H1 (cell line): Measurements from ENCODE around the gene ZBTB20. TPM values are rescaled to one million over a fixed set of nuclear protein-coding genes. Genes with fewer than 3 reads are reported as not detected.

Experiments
- CTCF ChIA-PET: fragments of 300-600 bp; sonication (Branson Sonifier 250); formaldehyde crosslinking; loops from one replicate; lab custom pipeline; 2021; ENCODE audit not compliant: partially characterized antibody; lab: Charles Lee
- POLR2A ChIA-PET: fragments of 300-600 bp; sonication (Branson Sonifier 250); formaldehyde crosslinking; loops from one replicate; lab custom pipeline; 2021; ENCODE audit warnings: inconsistent platforms; ENCODE audit not compliant: partially characterized antibody; lab: Charles Lee
- DNase-seq, 2 experiments: peaks; one replicate each; pipeline versions ENCODE4 v3.0.0 to v3.0.0-alpha.2; 2010 to 2022; ENCODE audit warnings: low spot score in 2 of 2, low read depth in 1 of 2, mixed read lengths in 1 of 2
- FAIRE-seq: peaks from 2 replicates; lab custom pipeline; 2011; peaks lifted over from hg19 to GRCh38; lab: Jason Lieb, UNC
- H2AFZ ChIP-seq: 2 replicates; pipeline ENCODE4 v1.8.1; 2012; ENCODE audit warnings: low read length, inconsistent platforms
- H2AK5ac ChIP-seq: 2 replicates; pipeline ENCODE4 v1.6.1; 2013; ENCODE audit warnings: low read depth, low read length
- H2BK120ac ChIP-seq: replicated peaks from 2 replicates; pipeline ENCODE3; 2013; ENCODE audit warnings: low read depth, low read length, inconsistent platforms
- H2BK12ac ChIP-seq: 2 replicates; pipeline ENCODE4 v1.6.1; 2013; ENCODE audit warnings: low read depth, low read length
- H2BK15ac ChIP-seq: 2 replicates; pipeline ENCODE4 v1.6.1; 2013; ENCODE audit warnings: low read length
- H2BK20ac ChIP-seq: 2 replicates; pipeline ENCODE4 v1.6.1; 2013; ENCODE audit warnings: low read length
- H2BK5ac ChIP-seq: 2 replicates; pipeline ENCODE4 v1.6.1; 2013; ENCODE audit warnings: low read depth, low read length
- H3K14ac ChIP-seq: 2 replicates; pipeline ENCODE4 v1.6.1; 2013; ENCODE audit warnings: inconsistent platforms; ENCODE audit not compliant: insufficient read length
- H3K18ac ChIP-seq: 2 replicates; pipeline ENCODE4 v1.6.1; 2013; ENCODE audit warnings: low read length; ENCODE audit errors: extremely low read depth
- H3K23ac ChIP-seq: 2 replicates; pipeline ENCODE4 v1.6.1; 2013; ENCODE audit warnings: inconsistent platforms; ENCODE audit not compliant: insufficient read length
- H3K23me2 ChIP-seq: 2 replicates; pipeline ENCODE4 v1.6.1; 2013; ENCODE audit warnings: low read depth, low read length
- H3K27ac ChIP-seq: 2 replicates; pipeline ENCODE4 v1.6.1; 2011; ENCODE audit warnings: low read depth, low read length, inconsistent platforms
- H3K27me3 ChIP-seq, 4 experiments: replicated peaks in 1 of 4; 1 replicate in 1 of 4; 2 replicates in 3 of 4; pipeline versions ENCODE4 v1.6.1 to v1.8.1; 2011 to 2013; ENCODE audit warnings: low read length in 3 of 4, mild to moderate bottlenecking in 3 of 4, inconsistent platforms in 2 of 4, mixed read lengths in 2 of 4, moderate library complexity in 1 of 4; ENCODE audit not compliant: control insufficient read depth in 3 of 4, insufficient read depth in 3 of 4; ENCODE audit errors: extremely low read depth in 1 of 4
- H3K36me3 ChIP-seq, 4 experiments: 2 replicates each; pipeline versions ENCODE4 v1.6.1 to v1.8.1; 2011 to 2013; ENCODE audit warnings: mild to moderate bottlenecking in 4 of 4, low read length in 3 of 4, moderate library complexity in 2 of 4, control low read depth in 1 of 4, inconsistent platforms in 1 of 4; ENCODE audit not compliant: insufficient read depth in 4 of 4, control insufficient read depth in 2 of 4
- H3K4ac ChIP-seq: replicated peaks from 2 replicates; pipeline ENCODE3; 2013; ENCODE audit warnings: low read length, low read depth, mixed read lengths, inconsistent platforms; ENCODE audit not compliant: insufficient read length
- H3K4me1 ChIP-seq, 4 experiments: replicated peaks in 1 of 4; 1 replicate in 1 of 4; 2 replicates in 3 of 4; pipeline versions ENCODE4 v1.6.1 to v1.8.1; 2011 to 2013; ENCODE audit warnings: low read length in 3 of 4, inconsistent platforms in 2 of 4, mixed read lengths in 1 of 4; ENCODE audit not compliant: insufficient read depth in 4 of 4, control insufficient read depth in 3 of 4
- H3K4me2 ChIP-seq, 2 experiments: 2 replicates each; pipeline versions ENCODE4 v1.6.1 to v1.8.1; 2011 to 2013; ENCODE audit warnings: low read depth in 2 of 2, low read length in 2 of 2, control low read depth in 1 of 2, inconsistent platforms in 1 of 2, mild to moderate bottlenecking in 1 of 2; ENCODE audit not compliant: insufficient read depth in 1 of 2
- H3K4me3 ChIP-seq, 4 experiments: fragments of 200-600, 300-600 bp in 1 of 4; sonication (generic), shearing (Covaris generic), sonication (Bioruptor Twin) in 1 of 4; 2 replicates each; pipeline versions ENCODE4 v1.5.1 to v1.8.1; 2011 to 2016; ENCODE audit warnings: low read length in 4 of 4, low read depth in 3 of 4, control low read depth in 2 of 4, inconsistent platforms in 2 of 4, mild to moderate bottlenecking in 2 of 4, mixed read lengths in 1 of 4, moderate library complexity in 1 of 4; ENCODE audit not compliant: insufficient read depth in 2 of 4; ENCODE audit errors: extremely low read depth in 1 of 4
- H3K56ac ChIP-seq: replicated peaks from 2 replicates; pipeline ENCODE3; 2013; ENCODE audit warnings: low read depth, mild to moderate bottlenecking, mixed read lengths, low read length, inconsistent platforms; ENCODE audit not compliant: insufficient read length
- H3K79me1 ChIP-seq: 2 replicates; pipeline ENCODE4 v1.6.1; 2013; ENCODE audit warnings: low read depth, low read length, control low read depth
- H3K79me2 ChIP-seq, 2 experiments: 2 replicates each; pipeline versions ENCODE4 v1.6.1 to v1.8.1; 2012 to 2013; ENCODE audit warnings: low read length in 2 of 2, mild to moderate bottlenecking in 2 of 2, inconsistent platforms in 1 of 2; ENCODE audit not compliant: insufficient read depth in 2 of 2, control insufficient read depth in 1 of 2
- H3K9ac ChIP-seq, 4 experiments: replicated peaks in 1 of 4; 1 replicate in 1 of 4; 2 replicates in 3 of 4; pipeline versions ENCODE4 v1.6.1 to v1.8.1; 2011 to 2013; ENCODE audit warnings: low read depth in 3 of 4, low read length in 3 of 4, control low read depth in 2 of 4, mild to moderate bottlenecking in 2 of 4, moderate library complexity in 2 of 4, inconsistent platforms in 1 of 4; ENCODE audit errors: extremely low read depth in 1 of 4
- H3K9me3 ChIP-seq, 2 experiments: 2 replicates each; pipeline versions ENCODE4 v1.6.1 to v1.8.1; 2012 to 2013; ENCODE audit warnings: mild to moderate bottlenecking in 2 of 2, moderate library complexity in 2 of 2, control low read depth in 1 of 2, inconsistent platforms in 1 of 2, low read depth in 1 of 2, low read length in 1 of 2, mixed read lengths in 1 of 2; ENCODE audit not compliant: insufficient read depth in 2 of 2
- H4K20me1 ChIP-seq, 2 experiments: replicated peaks in 1 of 2; 2 replicates each; pipeline versions ENCODE3 to v1.8.1; 2011 to 2013; ENCODE audit warnings: inconsistent platforms in 2 of 2, low read length in 2 of 2, mild to moderate bottlenecking in 1 of 2; ENCODE audit not compliant: insufficient read depth in 2 of 2, control insufficient read depth in 1 of 2
- H4K5ac ChIP-seq: 2 replicates; pipeline ENCODE4 v1.6.1; 2013; ENCODE audit warnings: low read length, low read depth, mixed read lengths, inconsistent platforms; ENCODE audit not compliant: insufficient read length
- H4K8ac ChIP-seq: 2 replicates; pipeline ENCODE4 v1.8.0; 2013; ENCODE audit warnings: mild to moderate bottlenecking, moderate library complexity, low read length, inconsistent platforms; ENCODE audit not compliant: insufficient read depth; ENCODE audit errors: extremely low read depth
- H4K91ac ChIP-seq: replicated peaks from 2 replicates; pipeline ENCODE3; 2013; ENCODE audit warnings: low read length, mixed read lengths, inconsistent platforms; ENCODE audit not compliant: insufficient read length
- RBBP5 ChIP-seq: IDR thresholded peaks from 2 replicates; pipeline ENCODE4 v1.7.1; 2012; ENCODE audit warnings: low read depth, mild to moderate bottlenecking, inconsistent platforms, low read length, moderate library complexity, borderline replicate concordance
- TCF12 ChIP-seq: IDR thresholded peaks from 2 replicates; pipeline ENCODE4 v1.6.1; 2011; ENCODE audit warnings: low read depth, mild to moderate bottlenecking, low read length
- WGBS, 2 experiments: shearing (Covaris generic) in 1 of 2; methylation state at CpG; one replicate each; pipeline versions ENCODE4 v1.1.6 to v1.1.7; 2013 to 2015; ENCODE audit warnings: low lambda C conversion rate in 2 of 2, mixed read lengths in 2 of 2, inconsistent platforms in 1 of 2, low coverage in 1 of 2, missing lambda C conversion rate in 1 of 2; ENCODE audit not compliant: insufficient replicate concordance in 2 of 2, insufficient coverage in 1 of 2, insufficient read length in 1 of 2; ENCODE audit errors: extremely low coverage in 1 of 2, missing lambda C conversion rate in 1 of 2; 5-methylcytosine and 5-hydroxymethylcytosine counted together
- polyA plus RNA-seq, 7 experiments: library from polyadenylated mRNA; depleted of rRNA in 3 of 7; stranded (reverse) in 5 of 7; unstranded in 2 of 7; fragments of >200 nt in 5 of 7; fragments of 200-250 nt in 2 of 7; gene quantifications; 1 replicate in 5 of 7; 2 replicates in 1 of 7; 4 replicates in 1 of 7; pipeline versions ENCODE4 v1.2.1 to v1.2.3, GENCODE V29; 2011 to 2013; ENCODE audit warnings: missing spikeins in 2 of 7, mixed read lengths in 2 of 7
- total RNA-seq: library from RNA; stranded (reverse); fragmentation: NEBNext Ultra II Directional; extraction: Animal tissue kit (Norgen Biotek cat#: 25700); gene quantifications from 2 replicates; pipeline ENCODE4 v1.2.1, GENCODE V29; 2021

The ZBTB20 gene
- total and polyA plus RNA-seq, 2 of the 8 experiments (the other 6 are each of a cell fraction or from before 2014, with no cell fraction given) = 0.35 to 1.3 TPM

DNA sequence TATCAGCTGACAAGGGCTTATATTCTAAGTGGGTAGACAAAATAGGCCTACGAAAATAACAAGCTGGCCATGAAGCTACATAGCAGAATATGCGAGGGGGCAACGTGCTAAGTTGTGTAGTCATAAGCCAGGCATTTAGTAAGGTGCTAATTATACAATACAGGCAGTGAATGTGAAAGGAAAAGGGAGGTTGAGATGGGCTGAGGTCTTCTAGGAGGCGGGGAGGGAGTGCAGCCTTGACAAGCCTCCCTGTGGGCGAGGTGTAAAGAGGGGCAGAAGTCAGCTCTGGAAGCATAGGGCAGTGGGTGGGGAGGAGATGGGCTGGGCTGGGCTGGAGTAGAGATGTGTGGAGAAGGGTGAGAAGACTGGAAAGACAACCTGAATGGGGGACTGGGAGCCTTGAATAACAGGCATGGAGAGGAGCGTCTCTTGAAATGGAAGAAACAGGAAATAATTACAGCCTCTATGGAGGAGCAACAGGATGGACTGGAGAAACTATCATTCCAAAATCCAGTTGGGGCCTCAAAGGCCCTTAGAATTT lies 852.1 kb downstream of the ZBTB20 start:
- Histone ChIP-seq H3K18ac (no peak overlapping the region), H2AFZ (no peak overlapping the region), H3K4ac (no peak overlapping the region), H3K27ac (no peak overlapping the region), H3K27me3 (no peaks in the 10 kb centered on the region), H4K8ac (no peak overlapping the region), H4K20me1 (no peaks in the 10 kb centered on the region), H4K5ac (no peak overlapping the region), H3K14ac (no peak overlapping the region), H3K36me3 (no peaks in the 10 kb centered on the region), H2AK5ac (no peak overlapping the region), H2BK120ac (no peak overlapping the region), H3K23me2 (no peaks in the 10 kb centered on the region), H2BK20ac (no peak overlapping the region), H3K4me2 (no peak overlapping the region), H3K23ac (no peak overlapping the region), H3K79me2 (no peaks in the 10 kb centered on the region), H4K91ac (no peak overlapping the region), H3K79me1 (no peaks in the 10 kb centered on the region), H3K4me1 (peaks cover 0 to 4% (median 2%) of the 10 kb centered on the region in 4 experiments; a peak in 2 of 7 replicates), H2BK12ac (no peak overlapping the region), H3K4me3 (no peak overlapping the region), H3K9ac (no peak overlapping the region), H3K56ac (no peak overlapping the region), H2BK15ac (no peak overlapping the region), H3K9me3 (no peaks in the 10 kb centered on the region), H2BK5ac (no peak overlapping the region)
- CTCF ChIA-PET = interaction anchor here (1.1 to 1.6 kb wide), 4 partner anchors 9 to 89 kb away, joined by 3 to 5 read pairs (median 4); no protein-coding TSS in a partner anchor
- FAIRE-seq (no peak), DNase-seq (no peak)
- POLR2A ChIA-PET = no interaction called here
- 85% methylated on average over 6 of the region's 6 CpGs; no CpG with 5 or more reads in 1 of the 2 experiments for WGBS, 2 experiments
- TF ChIP-seq TCF12 (no peak), RBBP5 (no peak)
